GM18868 (cell line): ENCODE measurements around the gene HOOK2.

Experiments
- ATAC-seq: cut with Tn5 transposase; IDR thresholded peaks from one replicate; pipeline ENCODE4 v1.9.1; 2021; ENCODE audit warnings: mild to moderate bottlenecking, moderate library complexity; ENCODE audit not compliant: unreplicated experiment

HOOK2 gene

GRCh38 chr19:12783291-12783848 lies 8.0 kb upstream of the HOOK2 start:
- peak; percentile 3 for ATAC-seq

DNA sequence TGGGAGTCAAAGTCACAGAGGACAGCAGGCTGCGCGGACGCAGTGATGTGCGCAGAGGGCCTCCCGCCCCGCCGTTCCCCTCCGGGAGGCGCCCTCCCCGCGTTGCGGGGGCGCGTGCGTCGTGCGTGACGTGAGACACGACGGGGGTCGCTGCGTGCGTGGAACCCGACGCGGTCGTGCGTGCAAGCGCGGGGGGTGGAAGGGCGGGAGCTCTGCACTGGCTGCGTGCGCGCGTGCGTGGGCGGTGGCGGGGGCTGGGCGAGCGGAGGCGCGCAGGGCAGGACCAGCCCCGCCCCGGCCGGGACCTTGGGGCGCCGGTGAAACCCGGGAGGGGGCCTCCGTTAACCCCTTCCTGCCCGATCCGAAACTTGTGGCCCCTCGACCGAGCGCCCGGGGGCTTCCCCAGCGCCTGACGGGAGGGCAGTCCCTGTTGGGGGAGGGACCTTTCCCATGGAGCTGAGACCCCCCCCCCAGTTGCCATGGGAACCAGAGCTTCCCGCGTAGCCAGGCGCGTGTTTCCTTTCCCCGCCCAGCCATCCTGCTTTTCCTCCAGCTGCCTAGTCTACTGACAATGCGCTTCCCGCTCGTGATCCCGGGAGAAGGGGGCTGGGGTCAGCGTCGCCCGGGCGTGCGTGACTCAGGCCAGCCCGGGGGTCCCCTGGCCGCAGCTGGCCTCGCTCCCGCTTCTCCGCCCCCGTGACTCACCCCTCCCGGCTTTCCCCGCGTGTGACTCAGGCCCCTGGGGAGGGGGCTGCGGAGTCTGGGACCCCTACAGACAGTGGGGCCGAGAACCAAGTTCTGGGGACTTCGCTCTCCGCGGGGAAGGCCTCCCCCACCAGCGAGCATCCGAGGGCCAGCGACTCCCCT lies 7.3 kb upstream of the HOOK2 start:
- ATAC-seq = peak; percentile 22

DNA sequence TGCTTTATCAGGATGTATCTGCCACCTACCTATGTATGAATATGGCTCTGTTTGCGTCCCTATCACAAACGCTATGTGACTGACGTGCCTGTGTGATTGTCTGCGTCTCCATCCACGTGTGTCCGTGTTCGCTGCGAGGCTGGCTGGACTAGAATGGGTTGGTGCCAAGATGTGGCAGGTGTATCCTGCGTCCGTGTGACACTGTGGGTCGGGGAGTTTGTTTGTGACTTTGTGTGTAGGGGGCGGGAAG lies 6.7 kb upstream of the HOOK2 start:
- ATAC-seq = no peak

- no peak for ATAC-seq
Measured at GRCh38 chr19:12779162-12779993, 4.0 kb upstream of the HOOK2 start.

GRCh38 chr19:12778905-12779161 lies 3.5 kb upstream of the HOOK2 start:
- no peak for ATAC-seq

DNA sequence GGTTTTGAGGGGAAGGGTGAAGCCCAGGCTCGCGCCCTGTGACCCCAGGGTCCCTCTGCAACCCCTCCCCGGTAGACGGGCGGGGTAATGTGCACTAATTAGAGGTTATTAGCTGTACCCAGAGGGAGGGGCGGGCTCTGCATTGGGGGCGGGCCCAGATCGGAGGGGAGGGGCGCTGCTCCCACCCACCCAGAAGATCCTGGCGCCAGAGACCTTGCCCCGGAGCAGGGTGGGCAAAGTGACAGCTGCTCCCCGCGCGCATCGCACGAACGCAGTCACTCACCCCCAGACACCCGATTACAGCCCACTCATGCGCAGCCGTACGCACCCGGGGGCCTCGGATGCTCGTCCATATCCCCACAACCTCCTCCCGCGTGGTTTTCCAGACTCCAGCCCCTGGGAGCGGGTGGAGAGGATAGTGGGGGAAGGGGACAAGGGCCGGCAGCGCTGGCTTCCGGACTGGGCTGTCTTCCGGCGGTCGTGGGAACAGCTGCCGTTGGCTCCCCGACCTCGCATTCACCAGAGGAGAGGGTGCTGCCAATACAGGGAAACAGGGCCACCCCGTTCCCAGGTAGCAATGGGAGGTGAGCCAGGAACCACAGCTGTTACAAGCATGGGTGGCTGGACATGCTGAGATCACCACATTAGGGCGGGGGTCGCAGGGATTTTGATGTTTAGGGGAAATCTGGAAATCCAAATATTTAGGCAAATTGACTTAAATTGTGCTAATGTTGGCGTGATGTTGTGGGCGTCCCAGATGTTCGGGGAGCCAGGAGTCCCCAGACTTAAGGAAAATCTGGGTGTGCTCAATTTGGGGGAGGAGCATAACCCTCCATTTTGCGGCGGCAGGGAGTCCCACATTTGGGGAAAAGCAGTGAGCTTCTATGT lies 2.9 kb upstream of the HOOK2 start:
- ATAC-seq = no peak

GRCh38 chr19:12777217-12778016 lies 2.1 kb upstream of the HOOK2 start:
- ATAC-seq = peak; percentile 35

GRCh38 chr19:12773571-12773970 lies 1.8 kb downstream of the HOOK2 start:
- no peak for ATAC-seq

DNA sequence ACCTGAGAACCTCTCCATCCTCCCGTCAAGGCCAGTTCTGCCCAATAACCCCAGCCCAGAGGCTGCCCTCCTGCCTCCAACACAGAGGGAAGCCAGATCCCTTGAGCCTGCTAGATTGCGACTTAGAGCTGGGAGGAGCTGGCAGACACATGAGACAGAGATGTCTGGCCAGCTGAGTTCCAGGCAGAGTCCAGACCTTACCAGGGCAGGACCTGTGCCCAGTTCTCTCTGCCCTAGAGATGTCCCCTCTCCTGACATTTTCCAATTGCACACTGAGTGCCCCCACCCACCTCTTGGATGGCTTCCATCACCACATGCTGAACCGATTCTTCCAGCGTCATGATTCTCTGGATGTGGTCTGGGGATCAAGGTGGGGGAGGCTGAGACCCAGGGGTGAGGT lies 3.0 kb downstream of the HOOK2 start:
- no peak for ATAC-seq

DNA sequence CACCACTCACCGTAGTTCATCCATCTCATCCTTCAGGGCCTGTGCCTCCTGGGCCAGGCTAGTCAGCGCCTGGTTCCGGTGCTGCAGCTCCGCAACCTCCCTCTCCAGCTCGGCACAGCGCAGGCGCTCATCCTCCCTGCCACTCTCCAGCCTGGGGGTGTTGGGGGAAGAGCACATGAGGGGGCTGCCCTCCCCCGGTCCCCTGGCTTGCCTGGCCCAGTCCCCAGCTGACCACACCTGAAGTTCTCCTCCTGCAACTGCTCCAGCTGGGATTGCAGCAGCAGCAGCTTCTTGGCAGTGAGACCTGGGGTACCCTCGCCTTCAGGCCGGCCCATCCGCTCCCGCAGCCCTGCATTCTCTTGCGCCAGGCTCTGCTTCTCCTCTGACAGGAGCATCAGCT lies 4.4 kb downstream of the HOOK2 start:
- ATAC-seq = no peak

GRCh38 chr19:12769689-12770088 lies 5.7 kb downstream of the HOOK2 start:
- ATAC-seq = no peak

- ATAC-seq = no peak
Measured at GRCh38 chr19:12767666-12768065, 7.7 kb downstream of the HOOK2 start.

GRCh38 chr19:12767150-12767549 lies 8.2 kb downstream of the HOOK2 start:
- no peak for ATAC-seq

DNA sequence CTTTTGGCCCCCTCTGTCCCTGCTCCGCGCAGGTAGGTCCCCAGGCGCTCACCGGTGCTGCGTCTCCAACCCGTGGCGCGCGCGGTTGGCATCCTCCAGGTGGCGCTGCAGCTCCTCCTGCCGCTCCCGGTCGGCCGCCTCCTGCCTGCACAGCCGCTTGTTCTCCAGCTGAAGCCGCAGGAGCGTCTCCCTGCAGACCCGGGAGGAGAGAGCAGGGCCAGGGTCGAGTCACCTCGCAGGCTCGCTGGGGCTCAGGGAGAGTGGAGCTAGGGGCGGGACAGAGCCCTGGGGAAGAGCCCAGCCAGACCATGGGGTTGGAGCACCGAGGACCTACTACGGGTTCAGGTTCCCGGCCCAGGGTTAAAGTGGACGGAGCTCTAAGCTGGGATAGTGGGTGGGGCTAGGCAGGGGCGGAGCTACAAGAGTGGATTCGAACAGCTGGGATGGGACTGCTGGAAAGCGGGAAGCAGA lies 9.3 kb downstream of the HOOK2 start:
- no peak for ATAC-seq

- no peak for ATAC-seq
Measured at GRCh38 chr19:12764698-12765097, 10.7 kb downstream of the HOOK2 start.

- ATAC-seq = no peak
Measured at GRCh38 chr19:12763100-12763499, 12.3 kb downstream of the HOOK2 start.

DNA sequence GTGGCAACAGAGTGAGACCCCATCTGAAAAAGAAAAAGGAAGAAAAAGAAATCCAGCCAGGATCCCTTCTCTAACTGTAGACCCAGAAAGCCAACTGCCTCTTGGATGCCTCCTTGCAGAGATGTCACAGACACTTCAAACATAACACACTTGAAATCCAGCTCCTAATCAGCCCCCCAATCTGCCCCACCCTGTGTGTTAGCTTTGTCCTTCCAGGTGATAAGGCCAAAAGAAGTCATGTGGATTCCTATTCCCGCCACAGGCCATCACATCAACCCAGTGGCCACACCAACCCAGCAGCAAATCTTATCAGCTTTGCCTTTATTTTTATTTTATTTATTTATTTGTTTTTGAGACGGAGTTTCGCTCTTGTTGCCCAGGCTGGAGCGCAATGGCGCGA lies 15.7 kb downstream of the HOOK2 start:
- ATAC-seq = no peak

- ATAC-seq = no peak
Measured at GRCh38 chr19:12757544-12758274, 17.6 kb downstream of the HOOK2 start.

DNA sequence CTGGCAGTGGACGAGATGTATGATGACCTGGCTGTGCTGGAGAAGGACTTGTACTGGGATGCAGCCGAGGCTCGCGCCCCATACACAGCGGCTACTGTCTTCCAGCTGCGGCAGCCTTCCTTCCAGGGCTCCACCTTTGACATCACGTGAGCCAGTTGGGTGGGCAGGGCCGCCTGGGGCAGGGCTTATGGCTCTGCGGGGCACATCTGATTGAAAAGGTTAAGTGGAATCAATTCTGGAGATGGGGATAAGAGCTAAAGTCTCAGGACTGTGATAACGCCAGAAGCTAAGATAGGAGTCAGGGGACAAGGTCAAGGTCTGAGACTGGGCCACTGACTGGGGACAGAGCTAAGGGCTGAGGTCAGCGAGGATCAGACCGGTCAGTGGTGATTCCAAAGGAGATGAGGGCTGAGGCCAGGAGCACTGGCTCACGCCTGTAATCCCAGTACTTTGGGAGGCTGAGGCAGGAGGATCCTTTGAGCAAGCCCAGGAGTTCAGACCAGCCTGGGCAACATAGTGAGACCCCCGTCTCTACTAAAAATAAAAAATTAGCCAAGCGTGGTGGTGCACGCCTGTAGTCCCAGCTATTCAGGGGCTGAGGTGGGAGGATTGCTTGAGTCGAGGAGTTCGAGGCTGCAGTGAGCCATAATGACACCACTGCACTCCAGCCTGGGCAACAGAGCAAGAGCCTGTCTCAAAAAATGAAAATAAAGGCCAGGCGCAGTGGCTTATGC lies 19.0 kb downstream of the HOOK2 start:
- ATAC-seq = no peak
